Keratinocyte (primary cell): ENCODE data around the gene TBC1D19. TPM values are rescaled to one million over a fixed set of nuclear protein-coding genes. Genes with fewer than 3 reads are reported as not detected.

Experiments
- DNase-seq: peaks from one replicate; pipeline ENCODE4 v3.0.0-alpha.2; 2011; ENCODE audit warnings: low read depth, missing footprints, low spot score
- FAIRE-seq: peaks from 2 replicates; lab custom pipeline; 2011; peaks lifted over from hg19 to GRCh38; lab: Jason Lieb, UNC
- H2AFZ ChIP-seq: 2 replicates; pipeline ENCODE4 v1.6.0; 2012; ENCODE audit warnings: low read length, control low read depth, inconsistent platforms; ENCODE audit not compliant: control insufficient read depth
- H3K27ac ChIP-seq: 2 replicates; pipeline ENCODE4 v1.5.1; 2011; ENCODE audit warnings: low read length; ENCODE audit not compliant: control insufficient read depth, insufficient read depth
- H3K27me3 ChIP-seq: 3 replicates; pipeline ENCODE4 v1.6.0; 2011; ENCODE audit warnings: low read length; ENCODE audit not compliant: control insufficient read depth, insufficient read depth; ENCODE audit errors: extremely low read depth
- H3K36me3 ChIP-seq, 2 experiments: 2 replicates in 1 of 2; 3 replicates in 1 of 2; pipeline ENCODE4 v1.5.1; 2011; ENCODE audit warnings: low read length in 2 of 2, mild to moderate bottlenecking in 1 of 2; ENCODE audit not compliant: control insufficient read depth in 2 of 2, insufficient read depth in 2 of 2; ENCODE audit errors: extremely low read depth in 1 of 2
- H3K4me1 ChIP-seq: 3 replicates; pipeline ENCODE4 v1.5.1; 2011; ENCODE audit warnings: low read length; ENCODE audit not compliant: control insufficient read depth, insufficient read depth; ENCODE audit errors: extremely low read depth
- H3K4me2 ChIP-seq: 3 replicates; pipeline ENCODE4 v1.6.0; 2011; ENCODE audit warnings: low read depth, low read length; ENCODE audit not compliant: control insufficient read depth, insufficient read depth; ENCODE audit errors: extremely low read depth
- H3K4me3 ChIP-seq, 3 experiments: fragments of 200-600 bp in 1 of 3; sonication (generic) in 1 of 3; 2 replicates in 2 of 3; 3 replicates in 1 of 3; pipeline ENCODE4 v1.5.1; 2011 to 2016; ENCODE audit warnings: low read length in 3 of 3, mild to moderate bottlenecking in 3 of 3, control low read depth in 2 of 3, inconsistent platforms in 1 of 3, low read depth in 1 of 3, mixed read lengths in 1 of 3, mixed run types in 1 of 3, moderate library complexity in 1 of 3; ENCODE audit not compliant: control insufficient read depth in 2 of 3, insufficient read depth in 2 of 3; ENCODE audit errors: extremely low read depth in 1 of 3
- H3K79me2 ChIP-seq: 2 replicates; pipeline ENCODE4 v1.6.0; 2012; ENCODE audit warnings: low read length; ENCODE audit not compliant: control insufficient read depth, insufficient read depth
- H3K9ac ChIP-seq: 3 replicates; pipeline ENCODE4 v1.6.0; 2011; ENCODE audit warnings: low read length; ENCODE audit not compliant: control insufficient read depth, insufficient read depth; ENCODE audit errors: extremely low read depth
- H3K9me1 ChIP-seq: 3 replicates; pipeline ENCODE4 v1.6.0; 2011; ENCODE audit warnings: low read length; ENCODE audit not compliant: control insufficient read depth, insufficient read depth; ENCODE audit errors: extremely low read depth
- H3K9me3 ChIP-seq: 2 replicates; pipeline ENCODE4 v1.5.1; 2012; ENCODE audit warnings: low read depth, low read length; ENCODE audit not compliant: control insufficient read depth
- H4K20me1 ChIP-seq: 3 replicates; pipeline ENCODE4 v1.6.0; 2011; ENCODE audit warnings: low read length; ENCODE audit not compliant: control insufficient read depth, insufficient read depth; ENCODE audit errors: extremely low read depth
- CTCF ChIP-seq, 3 experiments: IDR thresholded peaks in 1 of 3; conservative IDR thresholded peaks in 1 of 3; optimal IDR thresholded peaks in 1 of 3; 2 replicates in 2 of 3; 3 replicates in 1 of 3; pipeline versions ENCODE3 to v1.5.1; 2011; ENCODE audit warnings: low read length in 3 of 3, mild to moderate bottlenecking in 3 of 3, moderate library complexity in 2 of 3, control low read depth in 1 of 3, inconsistent platforms in 1 of 3; ENCODE audit not compliant: insufficient read depth in 2 of 3; ENCODE audit errors: extremely low read depth in 1 of 3
- EZH2 ChIP-seq: IDR thresholded peaks from one replicate; pipeline ENCODE4 v1.6.1; 2012; ENCODE audit warnings: inconsistent platforms, mild to moderate bottlenecking, low read length, moderate library complexity
- dilution Hi-C: fragments of 300-500 bp; cut with MboI; formaldehyde crosslinking; loops from one replicate; pipeline ENCODE4 v1.7.0; 2020; ENCODE audit warnings: low sequenced_read_pairs; ENCODE audit not compliant: extremely low pct_ligation_motif_present
- polyA plus RNA-seq, 5 experiments: library from polyadenylated mRNA; depleted of rRNA in 3 of 5; stranded (reverse) in 3 of 5; stranded (forward) in 1 of 5; unstranded in 1 of 5; fragments of >200 nt; gene quantifications; 1 replicate in 1 of 5; 2 replicates in 3 of 5; 3 replicates in 1 of 5; pipeline versions ENCODE4 v1.2.1 to v1.2.3, GENCODE V29; 2011 to 2012; ENCODE audit warnings: missing spikeins in 2 of 5, low read depth in 1 of 5, low replicate concordance in 1 of 5

Gene TBC1D19
- polyA plus RNA-seq, 1 donor (not counting 4 experiments of a cell fraction or from before 2014, with no cell fraction given): 11.3 TPM

GRCh38 chr4:26701095-26701494 is 117.2 kb downstream of the TBC1D19 start:
- no peaks in the 10 kb centered on the region for H4K20me1 ChIP-seq
- no peaks in the 10 kb centered on the region for H3K79me2 ChIP-seq
- H2AFZ ChIP-seq: no peak overlapping the region
- dilution Hi-C loops: no loop called here
- DNase-seq (no peak), FAIRE-seq (no peak)
- no peaks in the 10 kb centered on the region for H3K27me3 ChIP-seq
- H3K9me1 ChIP-seq: no peaks in the 10 kb centered on the region
- no peak overlapping the region for H3K27ac ChIP-seq
- no peaks in the 10 kb centered on the region for H3K9me3 ChIP-seq
- TF ChIP-seq EZH2 (no peak), CTCF (optimal IDR thresholded peaks at IDR 0.05 in 1 of 3, IDR thresholded peaks at IDR 0.05 in 1 of 3, conservative IDR thresholded peaks at IDR 0.05 in 1 of 3; ENCODE audit: extremely low read depth in 1 of 3, insufficient read depth in 2 of 3, low read length in 3 of 3) (no peak)
- no peak overlapping the region for H3K9ac ChIP-seq
- H3K4me2 ChIP-seq: no peak overlapping the region
- no peak overlapping the region for H3K4me3 ChIP-seq
- H3K36me3 ChIP-seq: no peaks in the 10 kb centered on the region
- no peaks in the 10 kb centered on the region for H3K4me1 ChIP-seq

GRCh38 chr4:26701786-26702227 is 117.9 kb downstream of the TBC1D19 start:
- Histone ChIP-seq H3K27me3 (no peaks in the 10 kb centered on the region), H3K79me2 (no peaks in the 10 kb centered on the region), H3K36me3 (no peaks in the 10 kb centered on the region), H2AFZ (no peak overlapping the region), H3K27ac (no peak overlapping the region), H3K9ac (no peak overlapping the region), H3K9me3 (no peaks in the 10 kb centered on the region), H3K4me1 (no peaks in the 10 kb centered on the region), H3K4me2 (no peak overlapping the region), H3K9me1 (no peaks in the 10 kb centered on the region), H4K20me1 (no peaks in the 10 kb centered on the region), H3K4me3 (no peak overlapping the region)
- TF ChIP-seq EZH2: no peak
- TF ChIP-seq CTCF (optimal IDR thresholded peaks at IDR 0.05 in 1 of 3, IDR thresholded peaks at IDR 0.05 in 1 of 3, conservative IDR thresholded peaks at IDR 0.05 in 1 of 3; ENCODE audit: extremely low read depth in 1 of 3, insufficient read depth in 2 of 3, low read length in 3 of 3): no peak
- FAIRE-seq (no peak), DNase-seq (no peak)
- dilution Hi-C loops: no loop called here
